Sigmoid colon (tissue), 4 donors: ENCODE measurements around the gene DNAJB13.

Experiments
- EP300 ChIP-seq, 4 donors: sonication (generic); formaldehyde crosslinking; IDR thresholded peaks; one replicate each; pipeline ENCODE4 v1.6.1; 2017; ENCODE audit warnings: antibody characterized with exemption in 4 of 4
- POLR2AphosphoS5 ChIP-seq, 4 donors: sonication (generic); formaldehyde crosslinking; IDR thresholded peaks; one replicate each; pipeline ENCODE4 v1.6.1; 2017; ENCODE audit warnings: antibody characterized with exemption in 4 of 4

GRCh38 chr11:74001822-74002286, 51.0 kb downstream of the DNAJB13 start:
- no peak for TF ChIP-seq POLR2AphosphoS5 (IDR thresholded peaks at IDR 0.05)
- TF ChIP-seq EP300 (IDR thresholded peaks at IDR 0.05), result no peak
